NCI-H446 (cell line): ENCODE measurements around the gene LRIT3.

ENCODE experiments used
- DNase-seq, 2 experiments: peaks; one replicate each; lab custom pipeline; 2025; lab: John Stamatoyannopoulos, UW

Gene LRIT3

DNA sequence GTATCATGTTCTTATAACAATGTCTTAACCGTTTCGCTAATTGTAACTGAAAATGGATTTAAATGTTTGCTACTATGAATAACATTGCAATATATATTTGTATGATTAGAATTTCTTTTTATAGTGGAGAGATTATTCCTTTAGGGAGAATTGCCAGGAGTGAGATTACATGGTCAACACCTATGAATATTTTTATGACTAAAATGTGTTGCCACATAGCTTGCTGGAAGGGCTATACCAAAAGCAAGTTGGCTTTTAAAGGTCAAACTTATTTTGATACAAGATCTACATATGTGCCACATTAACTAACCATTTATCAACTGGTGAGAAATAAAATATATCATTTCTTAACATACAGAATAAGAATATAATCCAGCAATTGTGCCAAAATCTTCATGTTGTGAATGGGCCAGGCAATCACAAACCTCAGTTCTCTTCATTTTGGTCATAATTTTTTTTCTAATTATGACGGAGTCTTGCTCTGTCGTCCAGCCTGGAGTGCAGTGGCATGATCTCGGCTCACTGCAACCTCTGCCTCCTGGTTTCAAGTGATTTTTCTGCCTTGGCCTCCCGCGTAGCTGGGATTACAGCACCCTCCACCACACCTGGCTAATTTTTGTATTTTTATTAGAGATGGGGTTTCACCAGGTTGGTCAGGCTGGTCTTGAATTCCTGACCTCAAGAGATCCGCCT is 54.8 kb downstream of the LRIT3 start:
- no peak for DNase-seq

DNA sequence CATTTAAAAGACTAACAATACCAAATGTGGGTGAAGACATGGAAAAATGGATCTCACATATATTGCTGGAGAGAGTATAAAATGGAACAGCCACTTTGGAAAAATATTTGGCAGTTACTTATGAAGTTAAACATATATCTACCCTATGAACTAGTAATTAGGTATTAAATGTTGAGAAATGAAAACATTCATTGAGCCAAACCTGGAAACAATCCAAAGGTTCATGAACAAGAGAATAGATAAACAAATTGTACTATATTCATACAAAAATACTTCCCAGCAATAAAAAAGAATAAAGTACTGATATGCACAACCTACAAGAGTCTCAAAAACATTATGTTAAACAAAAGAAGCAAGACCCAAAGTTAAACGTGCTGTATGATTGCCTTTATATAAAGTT is 60.8 kb downstream of the LRIT3 start:
- DNase-seq: no peak

DNA sequence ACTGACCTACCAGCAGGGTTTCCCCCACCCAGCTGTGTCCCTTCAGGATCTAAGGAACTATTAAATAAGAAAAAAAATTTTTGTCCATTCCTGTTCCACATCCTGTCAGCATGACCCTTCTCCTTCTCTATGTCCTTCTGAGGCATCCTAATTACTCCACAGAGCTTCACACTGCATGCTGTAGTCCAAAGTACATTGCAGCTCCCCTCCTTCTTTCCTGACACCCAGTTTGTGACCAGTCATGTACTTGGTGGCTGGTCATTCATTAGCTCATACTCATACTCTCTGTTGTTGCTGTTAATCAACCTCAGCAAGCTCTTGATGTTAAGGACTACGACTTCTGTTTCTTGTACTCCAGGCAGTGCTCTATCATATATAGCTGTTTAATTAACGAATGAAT is 62.3 kb downstream of the LRIT3 start:
- DNase-seq: no peak

- peak in 1 of 2 experiments; percentile 12 for DNase-seq
Measured at GRCh38 chr4:109912706-109913595, 65.0 kb downstream of the LRIT3 start, which contains the start of gene EGF. Gene EGF, plus strand, starts transcription at chr4:109912883. Its CDS starts 453 bp downstream, at chr4:109913336.

- no peak for DNase-seq
Measured at GRCh38 chr4:109913596-109914241, 65.8 kb downstream of the LRIT3 start.

- no peak for DNase-seq
Measured at GRCh38 chr4:109914322-109914721, 66.4 kb downstream of the LRIT3 start.

- no peak for DNase-seq
Measured at GRCh38 chr4:109915385-109916026, 67.6 kb downstream of the LRIT3 start.

DNA sequence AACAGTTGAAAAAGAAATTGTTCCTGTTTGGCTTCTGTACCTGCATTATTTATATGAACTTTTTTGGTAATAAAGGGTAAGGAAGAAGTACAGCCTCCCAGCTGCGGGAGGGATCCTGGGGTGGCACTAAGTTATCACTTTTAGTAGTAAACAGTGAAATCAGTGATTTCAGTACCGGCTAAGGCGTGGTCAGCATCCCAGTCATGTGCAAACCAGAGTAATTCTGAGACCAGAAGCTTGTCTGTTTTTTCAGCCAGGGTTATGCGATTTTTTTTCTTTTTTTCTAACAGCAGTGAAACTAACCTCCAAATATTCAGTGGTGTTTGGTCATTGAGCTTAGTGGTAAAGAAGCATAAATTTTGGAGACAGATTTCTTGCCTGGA is 68.1 kb downstream of the LRIT3 start:
- DNase-seq: no peak

GRCh38 chr4:109921384-109921808 is 73.5 kb downstream of the LRIT3 start:
- DNase-seq: no peak
